BE2C (cell line): ENCODE measurements around the gene TCF25.

Experiments
- DNase-seq: peaks from one replicate; pipeline ENCODE4 v3.0.0-alpha.2; 2020
- H3K27me3 ChIP-seq: fragments of 250-450 bp; sonication (Bioruptor Pico); 2 replicates; pipeline ENCODE4 v1.5.1; 2020; ENCODE audit warnings: mild to moderate bottlenecking
- H3K36me3 ChIP-seq: fragments of 250-450 bp; sonication (Bioruptor Pico); 2 replicates; pipeline ENCODE4 v1.5.1; 2020; ENCODE audit warnings: mild to moderate bottlenecking
- H3K4me1 ChIP-seq: fragments of 250-450 bp; sonication (Bioruptor Pico); 2 replicates; pipeline ENCODE4 v1.5.1; 2020
- H3K4me3 ChIP-seq: 2 replicates; pipeline ENCODE4 v1.5.1; 2011; ENCODE audit warnings: low read depth, low read length
- H3K9me3 ChIP-seq: fragments of 250-450 bp; sonication (Bioruptor Pico); 2 replicates; pipeline ENCODE4 v1.5.1; 2020
- TF ChIP-seq, protein P1 (sequence below): IDR thresholded peaks from 2 replicates; pipeline ENCODE4 v1.5.1; 2012; ENCODE audit warnings: mild to moderate bottlenecking, low read depth, low read length

The TCF25 gene

DNA sequence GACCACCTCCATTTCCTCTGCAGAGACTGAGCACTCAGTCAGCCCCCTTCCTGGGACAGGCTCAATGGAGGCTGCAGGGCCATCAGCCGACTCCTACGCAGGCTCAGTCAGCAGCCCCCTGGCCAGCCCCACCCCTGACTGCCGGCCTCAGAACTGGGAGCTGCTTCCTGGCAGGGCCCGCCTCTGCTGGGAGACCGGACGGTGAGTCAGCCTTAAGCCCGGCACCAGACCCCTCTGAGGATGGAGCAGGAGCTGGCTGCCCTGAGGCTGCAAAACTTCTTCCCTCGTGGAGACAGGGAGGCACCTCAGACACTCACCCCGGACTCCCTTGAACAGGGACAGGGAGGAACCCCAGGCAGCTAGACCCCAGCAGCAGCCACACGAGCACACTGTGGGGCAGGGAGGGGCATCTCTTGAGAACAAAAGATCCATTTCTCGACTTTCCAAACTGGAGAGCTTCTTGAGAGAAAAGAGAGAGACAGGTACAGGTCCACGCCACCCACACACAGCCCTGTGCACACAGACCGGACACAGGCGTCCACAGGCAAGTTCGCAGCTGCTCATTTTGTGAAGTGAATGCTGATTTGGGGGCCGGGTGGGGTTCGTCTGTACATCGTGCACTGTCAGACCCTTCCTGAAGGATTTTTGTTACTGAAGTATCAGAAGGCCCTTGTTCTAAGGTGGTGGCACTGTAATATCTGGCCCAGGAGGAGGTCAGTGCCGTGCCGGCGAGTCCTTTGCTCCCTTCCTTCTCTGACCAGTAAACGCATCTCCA lies 48.5 kb downstream of the TCF25 start:
- peaks cover 20% of the 10 kb centered on the region for H3K4me1 ChIP-seq
- peaks cover 7% of the 10 kb centered on the region for H3K36me3 ChIP-seq
- H3K27me3 ChIP-seq = no peaks in the 10 kb centered on the region
- H3K9me3 ChIP-seq = no peaks in the 10 kb centered on the region
- TF ChIP-seq, protein P1, sequence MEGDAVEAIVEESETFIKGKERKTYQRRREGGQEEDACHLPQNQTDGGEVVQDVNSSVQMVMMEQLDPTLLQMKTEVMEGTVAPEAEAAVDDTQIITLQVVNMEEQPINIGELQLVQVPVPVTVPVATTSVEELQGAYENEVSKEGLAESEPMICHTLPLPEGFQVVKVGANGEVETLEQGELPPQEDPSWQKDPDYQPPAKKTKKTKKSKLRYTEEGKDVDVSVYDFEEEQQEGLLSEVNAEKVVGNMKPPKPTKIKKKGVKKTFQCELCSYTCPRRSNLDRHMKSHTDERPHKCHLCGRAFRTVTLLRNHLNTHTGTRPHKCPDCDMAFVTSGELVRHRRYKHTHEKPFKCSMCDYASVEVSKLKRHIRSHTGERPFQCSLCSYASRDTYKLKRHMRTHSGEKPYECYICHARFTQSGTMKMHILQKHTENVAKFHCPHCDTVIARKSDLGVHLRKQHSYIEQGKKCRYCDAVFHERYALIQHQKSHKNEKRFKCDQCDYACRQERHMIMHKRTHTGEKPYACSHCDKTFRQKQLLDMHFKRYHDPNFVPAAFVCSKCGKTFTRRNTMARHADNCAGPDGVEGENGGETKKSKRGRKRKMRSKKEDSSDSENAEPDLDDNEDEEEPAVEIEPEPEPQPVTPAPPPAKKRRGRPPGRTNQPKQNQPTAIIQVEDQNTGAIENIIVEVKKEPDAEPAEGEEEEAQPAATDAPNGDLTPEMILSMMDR = no peak
- peak overlapping the region; percentile 91 for H3K4me3 ChIP-seq
- peak; percentile 96 for DNase-seq

DNA sequence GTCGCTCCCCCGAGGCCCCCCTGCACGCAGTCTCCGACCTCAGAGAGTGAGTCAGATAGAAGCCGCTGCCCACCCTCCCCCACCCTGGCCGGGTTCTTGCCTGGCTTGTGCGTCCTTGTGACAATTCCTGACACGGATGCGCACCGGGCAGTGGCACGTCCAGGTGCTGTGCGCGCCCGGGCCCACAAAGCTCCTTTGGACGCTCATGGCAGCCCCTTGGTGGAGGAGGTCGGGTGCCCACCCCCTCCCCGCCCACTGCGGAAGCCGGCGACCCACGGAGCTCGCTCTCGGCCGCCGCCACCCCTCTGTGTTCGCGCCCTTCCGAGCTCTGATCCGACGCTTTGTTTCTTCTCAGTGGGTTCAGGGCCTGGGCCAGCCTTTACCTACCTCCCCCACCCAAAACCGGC lies 49.1 kb downstream of the TCF25 start:
- Histone ChIP-seq H3K9me3 (no peaks in the 10 kb centered on the region), H3K27me3 (no peaks in the 10 kb centered on the region), H3K4me1 (peaks cover 20% of the 10 kb centered on the region), H3K4me3 (peak overlapping the region; percentile 91), H3K36me3 (peaks cover 9% of the 10 kb centered on the region)
- TF ChIP-seq, protein P1 = no peak
- DNase-seq = peak; percentile 95

DNA sequence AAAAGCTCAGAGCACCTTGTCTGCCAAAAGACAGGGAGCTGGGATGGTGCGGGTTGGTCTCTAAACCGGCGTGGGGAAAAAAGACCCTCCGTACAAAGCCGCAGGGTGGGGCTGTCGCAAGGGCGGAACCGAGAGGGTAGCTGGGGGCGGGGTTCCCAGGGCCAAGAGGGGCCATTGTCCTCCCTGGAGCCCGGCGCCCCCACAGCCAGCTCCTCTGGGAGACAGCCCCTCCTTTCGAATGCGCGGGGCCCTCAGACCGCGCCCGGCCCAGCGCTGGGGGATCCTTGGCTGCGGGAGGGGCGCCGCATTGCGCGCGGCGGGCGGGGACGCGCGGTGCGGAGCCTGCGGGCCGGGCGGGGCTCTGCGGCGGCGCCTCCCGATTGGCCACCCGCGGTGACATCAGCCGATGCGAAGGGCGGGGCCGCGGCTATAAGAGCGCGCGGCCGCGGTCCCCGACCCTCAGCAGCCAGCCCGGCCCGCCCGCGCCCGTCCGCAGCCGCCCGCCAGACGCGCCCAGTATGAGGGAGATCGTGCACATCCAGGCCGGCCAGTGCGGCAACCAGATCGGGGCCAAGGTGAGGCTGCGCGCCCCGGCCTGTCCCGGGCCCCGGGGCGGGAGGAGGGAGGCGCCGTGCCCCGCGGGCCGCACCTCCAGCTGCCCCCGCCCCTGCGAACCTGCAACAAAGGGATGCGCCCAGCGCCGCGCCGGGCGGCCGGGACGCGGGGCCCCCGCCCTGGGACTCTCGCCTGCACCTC lies 49.7 kb downstream of the TCF25 start, which contains the start of gene TUBB3:
Gene TUBB3 (plus strand): TSS at position 459 of the 756 bp plus-strand sequence. CDS start 60 bp downstream, at position 519.
- Histone ChIP-seq H3K36me3 (peaks cover 15% of the 10 kb centered on the region), H3K4me1 (peaks cover 20% of the 10 kb centered on the region), H3K9me3 (no peaks in the 10 kb centered on the region), H3K4me3 (peak within 1 kb of the TSS; percentile 91), H3K27me3 (no peaks in the 10 kb centered on the region)
- TF ChIP-seq, protein P1 = peak; percentile 5; the same call in 1 of the 2 replicates
- peak; percentile 94 for DNase-seq

DNA sequence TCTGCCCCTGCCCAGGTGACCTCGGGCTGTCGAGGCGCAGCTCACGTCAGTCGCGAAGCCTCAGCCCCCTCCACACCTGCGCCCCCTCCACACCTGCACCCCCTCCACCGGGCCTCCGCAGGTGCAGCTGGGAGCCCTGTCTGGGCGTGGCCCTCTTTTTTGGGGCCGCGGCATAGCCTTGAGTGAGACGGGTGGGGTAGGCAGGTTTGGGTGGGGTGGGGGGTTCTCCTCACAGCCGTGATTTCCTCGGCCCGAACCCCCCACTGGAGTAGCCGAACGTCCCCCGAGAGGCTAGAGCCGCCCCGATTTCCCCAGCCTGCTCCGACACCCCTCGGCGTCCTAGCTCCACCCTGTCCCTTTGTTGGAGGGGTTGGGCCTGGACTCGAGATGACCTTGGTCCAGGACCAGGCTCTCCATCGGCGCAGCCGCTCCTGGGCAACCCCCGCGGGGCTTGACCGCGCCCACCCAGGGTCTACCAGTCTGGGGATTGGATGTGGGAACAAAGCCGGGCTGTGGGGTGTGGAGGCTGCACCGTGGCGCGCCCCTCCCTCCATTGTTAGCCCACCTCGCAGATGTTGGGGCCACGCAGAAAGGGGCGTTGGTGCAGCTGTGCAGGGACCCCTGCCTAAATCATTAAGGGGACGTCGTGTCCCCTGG lies 50.4 kb downstream of the TCF25 start:
- H3K36me3 ChIP-seq = peaks cover 22% of the 10 kb centered on the region
- H3K4me3 ChIP-seq = peak overlapping the region; percentile 90
- H3K27me3 ChIP-seq = no peaks in the 10 kb centered on the region
- peaks cover 17% of the 10 kb centered on the region for H3K4me1 ChIP-seq
- H3K9me3 ChIP-seq = no peaks in the 10 kb centered on the region
- DNase-seq = peak; percentile 75
- TF ChIP-seq, protein P1 = no peak

DNA sequence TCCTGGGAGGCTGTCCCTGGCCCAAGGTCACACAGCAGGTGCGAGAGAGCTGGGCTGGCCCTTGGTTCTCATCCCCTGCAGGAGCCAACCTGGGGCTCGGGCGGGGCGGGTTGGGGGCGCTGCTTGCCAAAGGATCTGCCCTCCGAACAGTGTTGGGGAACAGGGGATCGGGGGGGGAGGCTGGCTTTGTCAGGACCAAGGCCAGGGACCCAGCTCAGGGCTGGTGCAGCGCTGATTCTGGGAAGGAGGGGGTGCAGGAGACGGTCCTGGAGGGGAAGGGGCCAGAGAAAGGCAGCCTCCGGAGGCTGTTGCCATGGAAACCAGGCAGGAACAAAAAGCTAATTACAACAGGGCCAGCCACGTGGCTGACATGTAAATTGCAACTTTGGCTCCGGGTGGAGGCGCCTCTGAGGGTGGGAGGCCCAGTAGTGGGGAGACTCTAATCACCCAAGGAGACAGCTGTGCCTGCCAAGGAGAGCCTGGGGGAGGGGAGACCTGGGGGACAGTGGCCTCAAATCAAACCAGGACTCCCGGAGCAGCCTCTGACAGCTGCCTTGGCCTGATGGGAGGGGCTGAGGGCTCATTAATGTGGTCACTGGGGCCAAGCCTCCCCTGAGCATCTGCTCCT lies 51.0 kb downstream of the TCF25 start:
- no peaks in the 10 kb centered on the region for H3K9me3 ChIP-seq
- H3K27me3 ChIP-seq = no peaks in the 10 kb centered on the region
- peak overlapping the region; percentile 90 for H3K4me3 ChIP-seq
- peak; percentile 68 for DNase-seq
- TF ChIP-seq, protein P1 = no peak
- H3K36me3 ChIP-seq = peaks cover 28% of the 10 kb centered on the region
- peaks cover 13% of the 10 kb centered on the region for H3K4me1 ChIP-seq
